NOMO-1 treated with DMSO at 0.1 percent for 48 hours (cell line): ENCODE results near the gene DOCK3.

ENCODE experiments used
- DNase-seq: peaks from one replicate; lab custom pipeline; 2025; ENCODE audit not compliant: unreplicated experiment; lab: John Stamatoyannopoulos, UW

The DOCK3 gene

DNA sequence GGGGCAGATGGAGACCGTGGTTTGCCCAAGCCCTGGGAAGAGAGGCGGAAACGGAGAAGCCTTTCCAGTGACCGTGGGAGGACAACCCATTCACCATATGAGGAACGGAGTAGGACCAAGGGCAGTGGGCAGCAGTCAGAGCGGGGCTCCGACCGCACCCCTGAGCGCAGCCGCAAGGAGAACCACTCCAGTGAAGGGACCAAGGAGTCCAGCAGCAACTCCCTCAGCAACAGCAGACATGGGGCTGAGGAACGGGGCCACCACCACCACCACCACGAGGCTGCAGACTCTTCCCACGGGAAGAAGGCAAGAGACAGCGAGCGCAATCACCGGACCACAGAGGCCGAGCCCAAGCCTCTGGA is 718.4 kb downstream of the DOCK3 start:
- DNase-seq, result no peak

- DNase-seq, result no peak
Observed at GRCh38 chr3:51393564-51393963, 718.8 kb downstream of the DOCK3 start.

- DNase-seq, result no peak
Observed at GRCh38 chr3:51394541-51394940, 719.8 kb downstream of the DOCK3 start.

- no peak for DNase-seq
Observed at GRCh38 chr3:51395493-51396213, 720.9 kb downstream of the DOCK3 start.

- DNase-seq, result no peak
Observed at GRCh38 chr3:51396401-51396800, 721.7 kb downstream of the DOCK3 start.

- DNase-seq, result no peak
Observed at GRCh38 chr3:51397392-51397791, 722.7 kb downstream of the DOCK3 start.

- DNase-seq, result no peak
Observed at GRCh38 chr3:51398595-51399310, 724.0 kb downstream of the DOCK3 start.

DNA sequence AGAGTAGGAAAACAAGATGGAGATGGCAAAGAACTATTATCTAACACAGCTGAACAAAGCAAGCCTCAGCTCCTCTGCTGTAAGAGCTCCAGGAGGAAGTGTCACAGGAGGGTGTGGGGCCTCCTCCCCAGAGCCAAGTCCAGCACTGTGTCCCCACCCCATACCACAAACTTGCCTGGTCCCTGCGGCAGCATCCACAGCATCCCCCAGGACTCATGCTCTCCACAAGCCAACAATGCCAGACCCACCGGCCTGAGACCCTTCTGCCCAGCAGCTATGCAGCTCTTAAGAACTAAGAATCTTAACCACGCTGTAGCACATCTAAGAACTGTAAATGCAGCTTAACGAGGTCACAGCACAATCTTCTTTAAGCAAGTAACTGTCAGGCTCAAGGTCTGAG is 725.4 kb downstream of the DOCK3 start:
- no peak for DNase-seq

DNA sequence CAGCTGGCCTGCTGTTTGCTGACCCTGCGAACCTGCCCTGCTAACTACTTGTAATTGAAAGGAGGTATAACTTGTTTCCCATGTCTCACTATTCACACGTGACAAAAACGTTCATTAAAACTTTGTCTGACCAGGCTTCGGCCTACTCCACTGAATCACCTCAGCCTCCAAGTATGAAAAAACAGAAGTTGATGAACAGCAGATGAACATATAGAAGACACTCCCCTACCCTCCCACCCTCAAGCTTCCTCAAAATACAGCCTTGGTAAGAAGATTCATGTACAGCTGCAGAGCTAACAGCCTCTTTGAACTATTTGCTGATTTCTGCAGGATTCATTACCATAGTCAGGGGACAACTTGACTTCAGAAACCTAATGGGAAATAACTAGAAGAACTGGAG is 727.0 kb downstream of the DOCK3 start:
- DNase-seq, result peak; percentile 86

- DNase-seq, result no peak
Observed at GRCh38 chr3:51403675-51404074, 728.9 kb downstream of the DOCK3 start.

- DNase-seq, result no peak
Observed at GRCh38 chr3:51408021-51408420, 733.3 kb downstream of the DOCK3 start.

DNA sequence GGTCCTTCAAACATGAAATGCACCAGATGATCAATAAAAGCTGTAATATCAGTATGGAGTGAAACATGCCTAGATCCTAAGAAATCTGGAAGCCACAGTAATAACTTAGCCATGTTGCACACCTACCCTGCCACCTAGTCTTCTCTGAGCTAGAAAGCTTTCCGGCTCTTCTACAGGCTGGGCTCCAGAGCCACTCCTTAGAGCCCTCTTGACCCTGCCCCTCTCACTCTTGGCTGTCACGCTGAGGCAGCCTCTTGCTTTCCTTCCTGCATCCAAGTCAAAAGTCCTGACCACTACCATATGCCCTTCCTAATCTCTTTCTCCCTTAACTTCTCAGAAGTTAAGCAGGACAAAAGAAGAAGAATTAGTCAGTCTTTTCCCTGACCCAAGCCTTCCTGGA is 734.1 kb downstream of the DOCK3 start:
- DNase-seq, result no peak

GRCh38 chr3:51422211-51422610 is 747.5 kb downstream of the DOCK3 start:
- no peak for DNase-seq

GRCh38 chr3:51426921-51427320 is 752.2 kb downstream of the DOCK3 start:
- DNase-seq, result no peak

DNA sequence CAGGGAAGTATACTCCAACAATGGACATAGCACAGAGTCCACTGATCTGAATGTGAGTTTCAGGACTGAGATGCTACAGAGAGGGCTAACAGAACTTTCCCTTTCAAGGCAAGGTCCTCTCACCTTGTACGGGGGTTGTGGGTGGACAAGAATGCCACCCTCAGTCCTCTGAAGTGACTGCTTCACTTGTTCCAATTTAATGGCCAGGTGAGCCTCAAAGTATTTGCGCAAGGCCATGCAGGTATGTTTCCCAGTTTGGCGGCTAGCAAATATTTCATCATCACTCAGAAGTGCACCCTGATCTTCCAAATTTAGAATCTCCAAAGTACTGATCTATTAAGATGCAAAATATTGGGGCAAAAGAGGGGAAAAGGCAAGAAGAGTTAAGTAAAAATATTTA is 754.4 kb downstream of the DOCK3 start:
- no peak for DNase-seq
